Breast epithelium (tissue), 4 donors: ENCODE results near the gene FMNL2. TPM values are rescaled to one million over a fixed set of nuclear protein-coding genes. Genes with fewer than 3 reads are reported as not detected.

Experiments used
- DNase-seq, 2 donors: peaks; one replicate each; pipeline ENCODE4 v3.0.0-alpha.2; 2019; ENCODE audit warnings: low spot score in 2 of 2
- H3K27ac ChIP-seq, 2 donors: fragments of 200-600 bp; sonication (generic) in 1 of 2; one replicate each; pipeline ENCODE4 v1.5.1; 2016 to 2019; ENCODE audit warnings: mild to moderate bottlenecking in 1 of 2
- H3K27me3 ChIP-seq, 2 donors: fragments of 200-600 bp; sonication (generic) in 1 of 2; one replicate each; pipeline versions ENCODE4 v1.5.1 to v1.6.0; 2017 to 2019; ENCODE audit warnings: control low read depth in 1 of 2, mild to moderate bottlenecking in 1 of 2
- H3K36me3 ChIP-seq: fragments of 200-600 bp; one replicate; pipeline ENCODE4 v1.5.1; 2019
- H3K4me1 ChIP-seq, 2 donors: fragments of 200-600 bp; sonication (generic); one replicate each; pipeline ENCODE4 v1.5.1; 2016 to 2019; ENCODE audit warnings: control low read depth in 1 of 2
- H3K4me3 ChIP-seq, 3 donors: fragments of 200-600 bp; sonication (generic); 1 replicate in 2 of 3; 2 replicates in 1 of 3; pipeline ENCODE4 v1.5.1; 2016 to 2019; ENCODE audit warnings: mild to moderate bottlenecking in 3 of 3, moderate library complexity in 2 of 3
- H3K9me3 ChIP-seq, 2 donors: fragments of 200-600 bp; sonication (generic) in 1 of 2; one replicate each; pipeline ENCODE4 v1.5.1; 2016 to 2019; ENCODE audit warnings: control low read depth in 1 of 2
- POLR2A ChIP-seq: fragments of 450-650 bp; IDR thresholded peaks from one replicate; pipeline ENCODE4 v1.6.1; 2016; ENCODE audit warnings: antibody characterized with exemption, mild to moderate bottlenecking, moderate library complexity
- POLR2AphosphoS5 ChIP-seq, 3 donors: sonication (generic); formaldehyde crosslinking; IDR thresholded peaks; one replicate each; pipeline ENCODE4 v1.6.1; 2017; ENCODE audit warnings: antibody characterized with exemption in 3 of 3
- intact Hi-C: fragments of 100-400 bp; cut with DNase I; formaldehyde crosslinking; loops from one replicate; pipeline ENCODE4 v1.15.1; 2023; ENCODE audit warnings: low total_unique reads
- total RNA-seq, 3 donors: library from RNA; depleted of rRNA; stranded (reverse); fragments of >200 nt; gene quantifications; one replicate each; pipeline ENCODE4 v1.1.0, GENCODE V29; 2016
- TF ChIP-seq, protein P1 (sequence below), 3 donors: fragments of 450-650 bp; IDR thresholded peaks; one replicate each; pipeline ENCODE4 v1.5.1; 2016 to 2017; ENCODE audit warnings: antibody characterized with exemption in 3 of 3, mild to moderate bottlenecking in 3 of 3, moderate library complexity in 3 of 3

The FMNL2 gene
- total RNA-seq, 3 donors from 2014 or later = 36.1 to 78.1 (median 40.0) TPM

DNA sequence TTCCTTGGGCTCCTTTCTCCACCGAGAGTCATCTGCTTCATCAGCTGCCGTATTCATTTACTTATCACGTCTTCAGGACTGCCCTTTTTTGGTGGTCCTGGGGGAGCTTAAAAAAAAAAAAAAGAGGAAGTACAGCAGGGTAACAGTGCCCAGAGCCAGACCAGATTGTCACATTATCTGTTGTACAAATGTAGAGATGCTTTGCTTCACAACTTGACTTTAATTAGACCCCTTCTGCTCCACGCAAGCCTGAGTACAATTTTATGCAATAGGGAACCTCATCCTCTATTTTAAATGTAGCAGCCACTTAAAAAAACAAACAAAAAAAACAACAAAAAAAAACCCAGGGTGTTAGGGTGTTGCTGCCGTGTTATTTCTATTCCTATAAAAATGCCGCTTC lies 254.0 kb downstream of the FMNL2 start:
- Histone ChIP-seq H3K27me3 (no peaks in the 10 kb centered on the region), H3K9me3 (no peaks in the 10 kb centered on the region), H3K27ac (no peak overlapping the region), H3K36me3 (no peaks in the 10 kb centered on the region), H3K4me3 (no peak overlapping the region), H3K4me1 (no peaks in the 10 kb centered on the region)
- TF ChIP-seq POLR2A (no peak), POLR2AphosphoS5 (IDR thresholded peaks at IDR 0.05) (no peak)
- no peak for DNase-seq
- intact Hi-C loops = no loop called here

DNA sequence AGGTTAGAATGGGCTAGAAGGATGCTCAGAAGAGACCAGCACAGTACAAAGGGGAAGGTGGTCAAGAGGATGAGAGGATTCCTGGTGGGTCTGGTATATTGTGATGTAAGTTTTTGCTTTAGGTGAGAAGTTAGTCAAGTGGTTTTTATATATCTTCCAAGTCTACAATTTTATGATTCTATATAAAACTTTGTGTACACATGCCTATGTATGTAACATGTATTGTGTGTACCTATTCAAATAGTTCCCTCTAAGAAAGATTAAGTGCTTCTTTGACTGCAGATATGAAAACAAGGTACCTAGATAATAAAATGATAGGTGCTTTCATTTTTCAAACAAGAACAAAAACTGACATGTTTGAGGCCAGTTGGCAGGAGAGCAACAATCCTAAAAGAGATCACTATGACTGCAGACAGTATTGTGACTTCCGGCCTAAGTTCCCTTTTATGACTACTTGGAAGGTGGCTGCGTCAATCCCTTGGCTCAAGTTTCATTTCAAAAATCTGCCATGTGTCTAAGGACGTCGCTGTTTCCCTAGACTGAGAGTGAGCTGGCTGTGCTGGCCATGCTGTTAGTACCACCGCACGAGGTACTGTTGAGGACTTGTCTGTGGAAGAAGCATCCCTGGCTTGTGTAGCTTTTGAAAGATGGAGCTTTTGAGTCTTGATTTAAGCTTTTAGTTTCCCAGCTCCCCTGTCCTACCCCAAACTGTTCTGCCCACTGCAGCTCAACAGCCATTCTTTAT lies 259.2 kb downstream of the FMNL2 start:
- no peak for DNase-seq
- H3K4me1 ChIP-seq = no peaks in the 10 kb centered on the region
- H3K27ac ChIP-seq = peak overlapping the region; percentile 15 to 66
- H3K27me3 ChIP-seq = no peaks in the 10 kb centered on the region
- no peak for TF ChIP-seq POLR2AphosphoS5 (IDR thresholded peaks at IDR 0.05)
- no peak for TF ChIP-seq POLR2A
- TF ChIP-seq, protein P1, sequence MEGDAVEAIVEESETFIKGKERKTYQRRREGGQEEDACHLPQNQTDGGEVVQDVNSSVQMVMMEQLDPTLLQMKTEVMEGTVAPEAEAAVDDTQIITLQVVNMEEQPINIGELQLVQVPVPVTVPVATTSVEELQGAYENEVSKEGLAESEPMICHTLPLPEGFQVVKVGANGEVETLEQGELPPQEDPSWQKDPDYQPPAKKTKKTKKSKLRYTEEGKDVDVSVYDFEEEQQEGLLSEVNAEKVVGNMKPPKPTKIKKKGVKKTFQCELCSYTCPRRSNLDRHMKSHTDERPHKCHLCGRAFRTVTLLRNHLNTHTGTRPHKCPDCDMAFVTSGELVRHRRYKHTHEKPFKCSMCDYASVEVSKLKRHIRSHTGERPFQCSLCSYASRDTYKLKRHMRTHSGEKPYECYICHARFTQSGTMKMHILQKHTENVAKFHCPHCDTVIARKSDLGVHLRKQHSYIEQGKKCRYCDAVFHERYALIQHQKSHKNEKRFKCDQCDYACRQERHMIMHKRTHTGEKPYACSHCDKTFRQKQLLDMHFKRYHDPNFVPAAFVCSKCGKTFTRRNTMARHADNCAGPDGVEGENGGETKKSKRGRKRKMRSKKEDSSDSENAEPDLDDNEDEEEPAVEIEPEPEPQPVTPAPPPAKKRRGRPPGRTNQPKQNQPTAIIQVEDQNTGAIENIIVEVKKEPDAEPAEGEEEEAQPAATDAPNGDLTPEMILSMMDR (IDR thresholded peaks at IDR 0.05) = no peak
- H3K9me3 ChIP-seq = no peaks in the 10 kb centered on the region
- no peak overlapping the region for H3K4me3 ChIP-seq
- no peaks in the 10 kb centered on the region for H3K36me3 ChIP-seq
- intact Hi-C loops = no loop called here

DNA sequence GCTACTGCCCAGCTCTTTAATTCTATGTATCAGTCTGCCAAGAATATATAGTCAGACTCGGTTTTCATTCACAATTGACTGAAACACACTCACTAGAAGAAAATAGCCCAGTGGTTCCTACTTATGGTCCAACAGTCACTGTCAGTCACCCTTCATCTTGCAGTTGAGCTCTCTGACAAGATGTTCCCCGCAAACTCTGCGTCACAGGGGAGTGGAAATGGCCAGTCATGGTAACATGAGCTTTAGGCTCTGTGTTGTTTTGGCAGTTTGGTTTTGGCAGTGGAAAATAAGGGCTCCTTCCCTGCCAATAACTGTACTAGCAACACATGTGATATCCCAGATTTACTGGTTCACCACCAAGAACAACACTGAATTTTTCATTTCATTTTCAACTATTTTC lies 259.8 kb downstream of the FMNL2 start:
- Histone ChIP-seq H3K27ac (peak overlapping the region; percentile 15 to 66), H3K9me3 (no peaks in the 10 kb centered on the region), H3K27me3 (no peaks in the 10 kb centered on the region), H3K4me1 (no peaks in the 10 kb centered on the region), H3K36me3 (no peaks in the 10 kb centered on the region), H3K4me3 (no peak overlapping the region)
- TF ChIP-seq POLR2A (no peak), POLR2AphosphoS5 (IDR thresholded peaks at IDR 0.05) (peak in 1 of 3 donors; percentile 51)
- TF ChIP-seq, protein P1 (IDR thresholded peaks at IDR 0.05) = no peak
- intact Hi-C loops = no loop called here
- DNase-seq = peak in 1 of 2 donors; percentile 28

DNA sequence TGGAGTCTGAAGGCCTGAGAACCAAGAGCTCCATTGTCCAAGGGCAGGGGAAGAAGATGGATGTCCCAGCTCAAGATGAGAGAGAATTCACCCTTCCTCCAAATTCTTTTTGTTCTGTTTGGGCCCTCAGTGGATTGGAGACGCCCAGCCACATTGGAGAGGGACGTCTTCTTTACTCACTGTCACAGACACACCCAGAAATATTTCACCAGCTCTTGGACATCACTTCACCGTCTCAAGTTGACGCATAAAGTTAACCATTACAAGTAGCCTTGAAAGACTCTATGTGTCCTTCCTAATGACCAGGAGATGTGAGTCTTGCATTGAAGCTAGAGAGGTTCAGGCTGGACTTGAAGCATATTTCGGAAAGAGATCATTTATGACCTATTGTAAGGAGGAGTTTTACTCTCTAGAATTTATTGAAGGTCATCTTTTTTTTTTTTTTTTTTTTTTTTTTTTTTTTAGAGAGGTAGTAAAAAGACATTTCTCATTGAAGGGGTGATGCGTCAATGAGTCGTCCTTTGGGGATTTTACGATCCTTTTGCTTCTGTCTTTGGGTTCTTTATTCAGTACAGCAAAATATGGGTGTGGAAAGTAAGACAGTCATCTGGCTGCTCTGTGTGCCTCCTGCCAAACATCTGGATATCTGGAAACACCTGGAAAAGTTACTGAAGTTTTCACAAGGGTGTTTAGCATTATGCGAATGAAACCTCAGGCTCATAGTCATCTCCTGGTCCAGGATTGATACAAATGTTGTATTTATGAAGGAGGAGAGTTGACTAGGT lies 264.2 kb downstream of the FMNL2 start:
- no peaks in the 10 kb centered on the region for H3K27me3 ChIP-seq
- H3K4me1 ChIP-seq = no peaks in the 10 kb centered on the region
- H3K4me3 ChIP-seq = no peak overlapping the region
- no peaks in the 10 kb centered on the region for H3K36me3 ChIP-seq
- TF ChIP-seq POLR2AphosphoS5 (IDR thresholded peaks at IDR 0.05) (no peak), POLR2A (no peak)
- TF ChIP-seq, protein P1 (IDR thresholded peaks at IDR 0.05) = no peak
- H3K9me3 ChIP-seq = no peaks in the 10 kb centered on the region
- H3K27ac ChIP-seq = no peak overlapping the region
- DNase-seq = no peak
- intact Hi-C loops = no loop called here

DNA sequence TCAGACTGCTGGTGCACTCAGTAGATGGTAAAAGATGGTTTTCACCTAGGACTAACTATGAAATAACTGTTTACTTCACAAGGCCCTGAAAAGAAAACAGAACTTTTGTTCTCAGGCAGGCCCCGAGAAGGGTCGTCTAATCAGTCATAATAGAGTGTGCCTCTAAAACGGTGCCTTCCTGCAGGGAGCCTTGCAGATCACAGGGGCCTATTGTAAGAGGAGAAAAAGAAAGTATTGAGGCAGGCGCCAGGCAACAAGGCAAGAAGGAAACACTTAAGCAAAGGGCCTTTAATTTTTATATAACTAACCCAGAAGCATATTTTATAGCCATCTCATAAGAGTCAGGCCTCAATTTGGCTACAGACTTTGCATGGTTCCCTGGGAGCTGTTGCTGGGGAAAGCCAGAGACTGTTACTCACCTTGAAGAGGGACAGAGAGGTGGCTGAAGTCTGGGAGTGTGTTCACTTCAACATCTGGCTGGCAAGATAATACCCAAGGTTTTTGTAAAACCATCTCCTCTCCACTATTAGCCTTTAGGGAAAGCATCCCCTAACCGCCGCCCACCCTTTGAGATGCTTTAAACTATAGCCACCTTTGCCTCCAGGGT lies 265.2 kb downstream of the FMNL2 start:
- Histone ChIP-seq H3K36me3 (no peaks in the 10 kb centered on the region), H3K4me3 (no peak overlapping the region), H3K27ac (no peak overlapping the region), H3K9me3 (no peaks in the 10 kb centered on the region), H3K27me3 (no peaks in the 10 kb centered on the region), H3K4me1 (no peaks in the 10 kb centered on the region)
- no peak for TF ChIP-seq POLR2A
- no peak for TF ChIP-seq POLR2AphosphoS5 (IDR thresholded peaks at IDR 0.05)
- TF ChIP-seq, protein P1 (IDR thresholded peaks at IDR 0.05) = no peak
- no peak for DNase-seq
- intact Hi-C loops = no loop called here
